ENCODE data around the gene SLC25A17.
"Not testable (repeated sequence)": the region's sequence is repeated elsewhere in the genome, so short reads cannot be mapped to it uniquely, and the experiment has no call there.

DNA sequence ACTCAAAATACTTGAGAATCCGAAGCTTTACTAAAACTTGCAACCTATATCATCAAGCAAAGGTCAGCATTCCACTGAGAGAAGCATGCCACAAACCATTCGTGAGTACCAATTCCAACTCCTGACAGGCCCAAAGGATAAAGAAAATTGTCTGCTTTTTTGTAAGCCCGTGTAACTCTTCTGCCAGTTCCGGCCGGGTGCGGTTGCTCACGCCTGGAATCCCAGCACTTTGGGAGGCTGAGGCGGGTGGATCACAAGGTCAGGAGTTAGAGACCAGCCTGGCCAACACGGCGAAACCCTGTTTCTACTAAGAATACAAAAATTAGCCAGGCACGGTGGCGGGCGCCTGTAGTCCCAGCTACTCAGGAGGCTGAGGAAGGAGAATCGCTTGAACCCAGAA lies 37.4 kb downstream of the SLC25A17 start:
- TF ChIP-seq, protein P1, sequence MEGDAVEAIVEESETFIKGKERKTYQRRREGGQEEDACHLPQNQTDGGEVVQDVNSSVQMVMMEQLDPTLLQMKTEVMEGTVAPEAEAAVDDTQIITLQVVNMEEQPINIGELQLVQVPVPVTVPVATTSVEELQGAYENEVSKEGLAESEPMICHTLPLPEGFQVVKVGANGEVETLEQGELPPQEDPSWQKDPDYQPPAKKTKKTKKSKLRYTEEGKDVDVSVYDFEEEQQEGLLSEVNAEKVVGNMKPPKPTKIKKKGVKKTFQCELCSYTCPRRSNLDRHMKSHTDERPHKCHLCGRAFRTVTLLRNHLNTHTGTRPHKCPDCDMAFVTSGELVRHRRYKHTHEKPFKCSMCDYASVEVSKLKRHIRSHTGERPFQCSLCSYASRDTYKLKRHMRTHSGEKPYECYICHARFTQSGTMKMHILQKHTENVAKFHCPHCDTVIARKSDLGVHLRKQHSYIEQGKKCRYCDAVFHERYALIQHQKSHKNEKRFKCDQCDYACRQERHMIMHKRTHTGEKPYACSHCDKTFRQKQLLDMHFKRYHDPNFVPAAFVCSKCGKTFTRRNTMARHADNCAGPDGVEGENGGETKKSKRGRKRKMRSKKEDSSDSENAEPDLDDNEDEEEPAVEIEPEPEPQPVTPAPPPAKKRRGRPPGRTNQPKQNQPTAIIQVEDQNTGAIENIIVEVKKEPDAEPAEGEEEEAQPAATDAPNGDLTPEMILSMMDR (conservative IDR thresholded peaks at IDR 0.05), result not testable (repeated sequence)
- not testable (repeated sequence) for TF ChIP-seq EZH2 (IDR thresholded peaks at IDR 0.05; ENCODE audit: low read depth)
